ENCODE measurements around the gene RTN4. TPM values are rescaled to one million over a fixed set of nuclear protein-coding genes. Genes with fewer than 3 reads are reported as not detected.

RTN4 gene
- 430 to 542 TPM (median 481 TPM) in 5 replicates for total RNA-seq (2022; extraction: Qiagen RNA extraction; ENCODE audit: low read depth)

GRCh38 chr2:55050100-55050994 is at the start of gene RTN4:
Gene RTN4 (minus strand): TSS chr2:55050451. CDS start chr2:55050300, 151 bp downstream.

Other genes starting within 250 kb of the RTN4 start
- 1.9 to 3.1 TPM (median 2.4 TPM) in 5 replicates for gene CLHC1, start 181.8 kb upstream of the RTN4 start, total RNA-seq (2022; extraction: Qiagen RNA extraction; ENCODE audit: low read depth)
- 2,632 to 3,331 TPM (median 2,818 TPM) in 5 replicates for gene RPS27A, start 182.2 kb upstream of the RTN4 start, total RNA-seq (2022; extraction: Qiagen RNA extraction; ENCODE audit: low read depth)
- 40.2 to 51.0 TPM (median 43.4 TPM) in 5 replicates for gene MTIF2, start 218.8 kb upstream of the RTN4 start, total RNA-seq (2022; extraction: Qiagen RNA extraction; ENCODE audit: low read depth)